Endothelial cell of umbilical vein (primary cell): ENCODE data around the gene ZBTB34. TPM values are rescaled to one million over a fixed set of nuclear protein-coding genes. Genes with fewer than 3 reads are reported as not detected.

ENCODE experiments used
- BruUV-seq: library from RNA; stranded (reverse); fragments of 400-500 nt; replicated peaks from 2 replicates; lab custom pipeline; 2021; lab: Mats Ljungman, UMichigan
- CTCF ChIA-PET: fragments of 300-600, 350-600 bp; sonication (Branson Sonifier 250); formaldehyde crosslinking; loops from one replicate; lab custom pipeline; 2021; ENCODE audit warnings: antibody characterized with exemption, inconsistent platforms; lab: Charles Lee
- POLR2A ChIA-PET: fragments of 300-600, 350-600 bp; sonication (Branson Sonifier 250); formaldehyde crosslinking; loops from one replicate; lab custom pipeline; 2021; ENCODE audit warnings: antibody characterized with exemption, inconsistent platforms; lab: Charles Lee
- DNase-seq: peaks from one replicate; pipeline ENCODE4 v3.0.0-alpha.2; 2011; ENCODE audit warnings: low read depth, low spot score
- FAIRE-seq: peaks from 2 replicates; lab custom pipeline; 2011; peaks lifted over from hg19 to GRCh38; lab: Jason Lieb, UNC
- H2AFZ ChIP-seq: 2 replicates; pipeline ENCODE4 v1.6.0; 2012; ENCODE audit warnings: low read depth, low read length, control low read depth, inconsistent platforms
- H3K27ac ChIP-seq: 2 replicates; pipeline ENCODE4 v1.5.1; 2011; ENCODE audit warnings: low read depth, mild to moderate bottlenecking, control low read depth, low read length, moderate library complexity; ENCODE audit not compliant: insufficient read depth
- H3K27me3 ChIP-seq, 2 experiments: 2 replicates each; pipeline versions ENCODE4 v1.6.0 to v1.6.1; 2011; ENCODE audit warnings: low read length in 2 of 2, mixed read lengths in 1 of 2; ENCODE audit not compliant: control insufficient read depth in 2 of 2, insufficient read depth in 2 of 2
- H3K36me3 ChIP-seq, 2 experiments: 2 replicates in 1 of 2; 3 replicates in 1 of 2; pipeline ENCODE4 v1.5.1; 2011; ENCODE audit warnings: low read length in 2 of 2, mild to moderate bottlenecking in 1 of 2, moderate library complexity in 1 of 2; ENCODE audit not compliant: control insufficient read depth in 2 of 2, insufficient read depth in 2 of 2; ENCODE audit errors: extremely low read depth in 1 of 2
- H3K4me1 ChIP-seq: 3 replicates; pipeline ENCODE4 v1.5.1; 2011; ENCODE audit warnings: mild to moderate bottlenecking, low read length; ENCODE audit not compliant: control insufficient read depth, insufficient read depth; ENCODE audit errors: extremely low read depth
- H3K4me2 ChIP-seq: 2 replicates; pipeline ENCODE4 v1.6.1; 2011; ENCODE audit warnings: low read length, control low read depth, mixed read lengths; ENCODE audit not compliant: insufficient read depth
- H3K4me3 ChIP-seq, 3 experiments: fragments of 200-600 bp in 1 of 3; sonication (generic), shearing (Covaris generic) in 1 of 3; replicated peaks in 1 of 3; 2 replicates each; pipeline ENCODE4 v1.5.1; 2011 to 2016; ENCODE audit warnings: control low read depth in 3 of 3, low read length in 3 of 3, mild to moderate bottlenecking in 2 of 3, inconsistent platforms in 1 of 3, low read depth in 1 of 3, moderate library complexity in 1 of 3; ENCODE audit not compliant: insufficient read depth in 1 of 3
- H3K79me2 ChIP-seq: 2 replicates; pipeline ENCODE4 v1.6.0; 2012; ENCODE audit warnings: low read length, inconsistent platforms; ENCODE audit not compliant: control insufficient read depth, insufficient read depth
- H3K9ac ChIP-seq: replicated peaks from 2 replicates; pipeline ENCODE3; 2011; ENCODE audit warnings: low read length, control low read depth; ENCODE audit not compliant: insufficient read depth; ENCODE audit errors: extremely low read depth
- H3K9me1 ChIP-seq: replicated peaks from 3 replicates; pipeline ENCODE4 v1.6.0; 2011; ENCODE audit warnings: mild to moderate bottlenecking, low read length; ENCODE audit not compliant: control insufficient read depth, insufficient read depth; ENCODE audit errors: extremely low read depth
- H3K9me3 ChIP-seq: replicated peaks from 2 replicates; pipeline ENCODE4 v1.5.1; 2012; ENCODE audit warnings: low read length, inconsistent platforms; ENCODE audit not compliant: control insufficient read depth, insufficient read depth
- H4K20me1 ChIP-seq: replicated peaks from 2 replicates; pipeline ENCODE3; 2011; ENCODE audit warnings: mild to moderate bottlenecking, low read length; ENCODE audit not compliant: control insufficient read depth, insufficient read depth; ENCODE audit errors: extremely low read depth
- EZH2 ChIP-seq: IDR thresholded peaks from 2 replicates; pipeline ENCODE4 v1.6.1; 2012; ENCODE audit warnings: borderline replicate concordance, low read depth, mild to moderate bottlenecking, moderate library complexity, low read length, inconsistent platforms; ENCODE audit not compliant: severe bottlenecking
- FOS ChIP-seq: IDR thresholded peaks from 2 replicates; pipeline ENCODE4 v1.6.1; 2011; ENCODE audit warnings: mild to moderate bottlenecking, low read length, moderate library complexity, borderline replicate concordance; ENCODE audit not compliant: insufficient read depth
- GATA2 ChIP-seq: IDR thresholded peaks from 2 replicates; pipeline ENCODE4 v1.7.0; 2011; ENCODE audit warnings: low read depth, mild to moderate bottlenecking, moderate library complexity, mixed read lengths, low read length; ENCODE audit not compliant: insufficient read length, insufficient read depth
- JUN ChIP-seq: IDR thresholded peaks from 2 replicates; pipeline ENCODE4 v1.6.1; 2011; ENCODE audit warnings: borderline replicate concordance, low read depth; ENCODE audit not compliant: insufficient read length, insufficient read depth
- MYC ChIP-seq: IDR thresholded peaks from one replicate; pipeline ENCODE4 v1.6.1; 2011; ENCODE audit warnings: mild to moderate bottlenecking, low read depth, low read length
- POLR2A ChIP-seq: IDR thresholded peaks from 2 replicates; pipeline ENCODE4 v1.6.1; 2012; ENCODE audit warnings: low read depth, mild to moderate bottlenecking, control low read depth, low read length
- POLR2AphosphoS5 ChIP-seq: IDR thresholded peaks from 2 replicates; pipeline ENCODE4 v1.6.1; 2012; ENCODE audit warnings: low read depth, mild to moderate bottlenecking, control low read depth, low read length, moderate library complexity; ENCODE audit not compliant: insufficient read depth
- dilution Hi-C: fragments of 300-500 bp; cut with MboI; formaldehyde crosslinking; loops from one replicate; pipeline ENCODE4 v1.15.0; 2019; ENCODE audit warnings: low sequenced_read_pairs; ENCODE audit not compliant: extremely low pct_ligation_motif_present
- intact Hi-C: fragments of 100-400 bp; cut with micrococcal nuclease; formaldehyde crosslinking; loops from one replicate; pipeline ENCODE4 v1.10.0; 2022
- polyA plus RNA-seq, 4 experiments: library from polyadenylated mRNA; depleted of rRNA in 3 of 4; stranded (reverse) in 3 of 4; unstranded in 1 of 4; fragments of >200 nt; gene quantifications; 2 replicates each; pipeline versions ENCODE4 v1.2.1 to v1.2.3, GENCODE V29; 2011 to 2012; ENCODE audit warnings: missing spikeins in 1 of 4
- total RNA-seq: library from RNA; stranded (reverse); gene quantifications from 2 replicates; pipeline ENCODE4 v1.2.3, GENCODE V29; 2021
- TF ChIP-seq, protein P1 (sequence below): IDR thresholded peaks from 2 replicates; pipeline ENCODE4 v1.6.1; 2011; ENCODE audit not compliant: insufficient read depth, insufficient read length
- TF ChIP-seq, protein P2 (sequence below), 2 donors: IDR thresholded peaks; 1 replicate in 1 of 2; 2 replicates in 1 of 2; pipeline ENCODE4 v1.5.1; 2011; ENCODE audit warnings: low read length in 2 of 2, mild to moderate bottlenecking in 2 of 2, moderate library complexity in 2 of 2, control low read depth in 1 of 2, inconsistent platforms in 1 of 2, low read depth in 1 of 2; ENCODE audit not compliant: insufficient read depth in 1 of 2; ENCODE audit errors: extremely low read depth in 1 of 2

Gene ZBTB34
- total and polyA plus RNA-seq, 2 donors (not counting 3 experiments of a cell fraction or from before 2014, with no cell fraction given): 4.0 to 9.6 TPM

DNA sequence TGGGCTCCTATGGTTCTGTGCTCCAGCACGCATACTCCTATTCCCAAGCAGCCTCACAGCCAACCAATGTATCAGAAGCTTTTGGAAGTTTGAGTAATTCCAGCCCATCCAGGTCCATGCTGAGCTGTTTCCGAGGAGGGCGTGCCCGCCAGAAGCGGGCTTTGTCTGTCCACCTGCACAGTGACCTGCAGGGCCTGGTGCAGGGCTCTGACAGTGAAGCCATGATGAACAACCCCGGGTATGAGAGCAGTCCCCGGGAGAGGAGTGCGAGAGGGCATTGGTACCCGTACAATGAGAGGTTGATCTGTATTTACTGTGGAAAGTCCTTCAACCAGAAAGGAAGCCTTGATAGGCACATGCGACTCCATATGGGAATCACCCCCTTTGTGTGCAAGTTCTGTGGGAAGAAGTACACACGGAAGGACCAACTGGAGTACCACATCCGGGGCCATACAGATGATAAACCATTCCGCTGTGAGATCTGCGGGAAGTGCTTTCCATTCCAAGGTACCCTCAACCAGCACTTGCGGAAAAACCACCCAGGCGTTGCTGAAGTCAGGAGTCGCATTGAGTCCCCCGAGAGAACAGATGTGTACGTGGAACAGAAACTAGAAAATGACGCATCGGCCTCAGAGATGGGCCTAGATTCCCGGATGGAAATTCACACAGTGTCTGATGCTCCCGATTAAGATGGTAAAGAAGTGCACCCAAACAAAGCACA lies 19.9 kb downstream of the ZBTB34 start:
- Histone ChIP-seq H3K79me2 (peaks cover 11% of the 10 kb centered on the region), H2AFZ (no peak overlapping the region), H3K9me3 (no peaks in the 10 kb centered on the region), H3K4me1 (peaks cover 10% of the 10 kb centered on the region), H3K27ac (no peak overlapping the region), H3K9ac (no peak overlapping the region), H3K9me1 (no peaks in the 10 kb centered on the region), H3K27me3 (no peaks in the 10 kb centered on the region), H3K36me3 (peaks cover 10 to 12% of the 10 kb centered on the region in 2 experiments), H3K4me2 (no peak overlapping the region), H4K20me1 (no peaks in the 10 kb centered on the region), H3K4me3 (no peak overlapping the region)
- intact Hi-C loops: no loop called here
- CTCF ChIA-PET: interaction anchor here (1.2 kb wide), 1 partner anchor 8 kb away, joined by 3 read pairs; no protein-coding TSS in a partner anchor
- FAIRE-seq (no peak), DNase-seq (no peak)
- BruUV-seq: no TSS peak
- TF ChIP-seq GATA2 (no peak), POLR2A (no peak), MYC (no peak), POLR2AphosphoS5 (no peak), FOS (no peak), EZH2 (no peak), JUN (no peak)
- TF ChIP-seq, protein P1, sequence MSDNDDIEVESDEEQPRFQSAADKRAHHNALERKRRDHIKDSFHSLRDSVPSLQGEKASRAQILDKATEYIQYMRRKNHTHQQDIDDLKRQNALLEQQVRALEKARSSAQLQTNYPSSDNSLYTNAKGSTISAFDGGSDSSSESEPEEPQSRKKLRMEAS: no peak
- TF ChIP-seq, protein P2, sequence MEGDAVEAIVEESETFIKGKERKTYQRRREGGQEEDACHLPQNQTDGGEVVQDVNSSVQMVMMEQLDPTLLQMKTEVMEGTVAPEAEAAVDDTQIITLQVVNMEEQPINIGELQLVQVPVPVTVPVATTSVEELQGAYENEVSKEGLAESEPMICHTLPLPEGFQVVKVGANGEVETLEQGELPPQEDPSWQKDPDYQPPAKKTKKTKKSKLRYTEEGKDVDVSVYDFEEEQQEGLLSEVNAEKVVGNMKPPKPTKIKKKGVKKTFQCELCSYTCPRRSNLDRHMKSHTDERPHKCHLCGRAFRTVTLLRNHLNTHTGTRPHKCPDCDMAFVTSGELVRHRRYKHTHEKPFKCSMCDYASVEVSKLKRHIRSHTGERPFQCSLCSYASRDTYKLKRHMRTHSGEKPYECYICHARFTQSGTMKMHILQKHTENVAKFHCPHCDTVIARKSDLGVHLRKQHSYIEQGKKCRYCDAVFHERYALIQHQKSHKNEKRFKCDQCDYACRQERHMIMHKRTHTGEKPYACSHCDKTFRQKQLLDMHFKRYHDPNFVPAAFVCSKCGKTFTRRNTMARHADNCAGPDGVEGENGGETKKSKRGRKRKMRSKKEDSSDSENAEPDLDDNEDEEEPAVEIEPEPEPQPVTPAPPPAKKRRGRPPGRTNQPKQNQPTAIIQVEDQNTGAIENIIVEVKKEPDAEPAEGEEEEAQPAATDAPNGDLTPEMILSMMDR (IDR thresholded peaks at IDR 0.05; ENCODE audit: extremely low read depth in 1 of 2, insufficient read depth in 1 of 2, low read depth in 1 of 2, low read length in 2 of 2): no peak
- POLR2A ChIA-PET: no interaction called here
- dilution Hi-C loops: no loop called here
